GM13977 (cell line): ENCODE measurements around the gene SLC35F5.
"Not testable (repeated sequence)": the region's sequence is repeated elsewhere in the genome, so short reads cannot be mapped to it uniquely, and the experiment has no call there.

Experiments
- DNase-seq: peaks from one replicate; pipeline ENCODE4 v3.0.0; 2012; ENCODE audit warnings: low spot score
- in situ Hi-C: fragments of 300-500 bp; cut with MboI; formaldehyde crosslinking; loops from one replicate; pipeline ENCODE4 v1.12.0; 2022; ENCODE audit warnings: low sequenced_read_pairs, low pct_unique_long_range_greater_than_20kb, mixed read lengths, inconsistent platforms; ENCODE audit not compliant: unreplicated experiment
- TF ChIP-seq, protein P1 (sequence below): IDR thresholded peaks from 2 replicates; pipeline ENCODE4 v1.5.1; 2012; ENCODE audit warnings: mild to moderate bottlenecking, control low read depth; ENCODE audit not compliant: insufficient read depth; ENCODE audit errors: extremely low read depth, missing control alignments

The SLC35F5 gene

DNA sequence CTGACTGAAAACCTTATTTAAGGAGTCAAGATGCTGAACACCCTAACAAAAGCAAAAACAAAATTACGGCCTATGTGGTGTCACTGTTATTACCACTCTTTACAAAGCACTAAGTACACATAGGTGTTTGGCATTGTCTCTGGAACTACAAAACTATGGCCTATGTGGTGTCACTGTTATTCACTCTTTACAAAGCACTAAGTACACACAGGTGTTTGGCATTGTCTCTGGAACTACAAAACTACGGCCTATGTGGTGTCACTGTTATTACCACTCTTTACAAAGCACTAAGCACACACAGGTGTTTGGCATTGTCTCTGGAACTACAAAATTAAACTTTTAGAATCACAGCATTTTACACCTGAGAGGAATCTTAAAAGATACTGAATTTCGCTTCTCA is 47.4 kb downstream of the SLC35F5 start:
- DNase-seq = no peak

DNA sequence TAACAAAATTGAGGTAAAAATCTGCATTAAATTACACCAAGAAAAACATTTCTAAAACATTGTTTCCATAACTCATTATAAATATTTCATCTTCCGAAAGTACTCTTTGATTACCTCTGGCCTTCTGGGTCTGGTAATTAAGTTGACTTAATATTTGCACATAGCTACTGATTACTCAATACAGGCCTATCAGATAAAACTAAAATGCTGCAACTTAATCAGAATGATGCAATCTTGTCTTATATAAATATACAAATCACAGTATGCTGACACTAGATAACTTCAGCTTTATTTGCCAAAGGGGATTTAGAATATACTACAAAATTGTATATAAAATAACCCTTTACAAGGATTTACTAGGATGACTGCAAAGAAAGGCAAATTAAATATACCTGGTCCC is 49.3 kb downstream of the SLC35F5 start:
- DNase-seq = no peak
- TF ChIP-seq, protein P1, sequence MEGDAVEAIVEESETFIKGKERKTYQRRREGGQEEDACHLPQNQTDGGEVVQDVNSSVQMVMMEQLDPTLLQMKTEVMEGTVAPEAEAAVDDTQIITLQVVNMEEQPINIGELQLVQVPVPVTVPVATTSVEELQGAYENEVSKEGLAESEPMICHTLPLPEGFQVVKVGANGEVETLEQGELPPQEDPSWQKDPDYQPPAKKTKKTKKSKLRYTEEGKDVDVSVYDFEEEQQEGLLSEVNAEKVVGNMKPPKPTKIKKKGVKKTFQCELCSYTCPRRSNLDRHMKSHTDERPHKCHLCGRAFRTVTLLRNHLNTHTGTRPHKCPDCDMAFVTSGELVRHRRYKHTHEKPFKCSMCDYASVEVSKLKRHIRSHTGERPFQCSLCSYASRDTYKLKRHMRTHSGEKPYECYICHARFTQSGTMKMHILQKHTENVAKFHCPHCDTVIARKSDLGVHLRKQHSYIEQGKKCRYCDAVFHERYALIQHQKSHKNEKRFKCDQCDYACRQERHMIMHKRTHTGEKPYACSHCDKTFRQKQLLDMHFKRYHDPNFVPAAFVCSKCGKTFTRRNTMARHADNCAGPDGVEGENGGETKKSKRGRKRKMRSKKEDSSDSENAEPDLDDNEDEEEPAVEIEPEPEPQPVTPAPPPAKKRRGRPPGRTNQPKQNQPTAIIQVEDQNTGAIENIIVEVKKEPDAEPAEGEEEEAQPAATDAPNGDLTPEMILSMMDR = no peak
- in situ Hi-C loops = no loop called here

More for the DNA sequence above, 47.4 kb downstream of the SLC35F5 start:
- in situ Hi-C loops = no loop called here
- TF ChIP-seq, protein P1 = no peak

DNA sequence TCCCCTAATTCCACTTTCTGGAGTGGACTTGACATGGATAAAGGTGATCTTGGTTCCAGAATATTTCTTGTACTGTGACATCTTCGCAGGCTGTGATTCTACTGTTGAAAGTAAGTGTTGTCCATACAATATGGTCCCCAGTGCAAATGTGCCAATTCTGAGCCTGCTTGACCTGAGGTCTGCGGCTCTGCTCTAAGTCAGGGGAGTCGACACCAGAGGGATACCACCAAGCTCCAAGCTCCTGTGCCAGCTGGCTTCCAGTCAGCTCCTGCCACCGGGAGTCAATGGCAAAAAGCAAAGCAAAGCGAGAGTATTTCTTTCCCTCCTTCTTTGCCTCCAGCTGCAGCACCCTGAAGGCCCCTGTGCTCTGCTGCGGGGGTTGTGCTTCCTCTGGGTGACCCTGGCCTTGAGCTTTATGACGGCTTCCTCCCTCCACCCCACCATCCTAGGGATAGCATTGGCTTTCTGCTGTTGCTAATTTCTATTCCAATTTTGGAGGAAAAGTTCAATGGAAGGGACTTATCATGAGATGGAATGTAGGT is 50.4 kb downstream of the SLC35F5 start:
- TF ChIP-seq, protein P1 = no peak
- no peak for DNase-seq
- in situ Hi-C loops = no loop called here

DNA sequence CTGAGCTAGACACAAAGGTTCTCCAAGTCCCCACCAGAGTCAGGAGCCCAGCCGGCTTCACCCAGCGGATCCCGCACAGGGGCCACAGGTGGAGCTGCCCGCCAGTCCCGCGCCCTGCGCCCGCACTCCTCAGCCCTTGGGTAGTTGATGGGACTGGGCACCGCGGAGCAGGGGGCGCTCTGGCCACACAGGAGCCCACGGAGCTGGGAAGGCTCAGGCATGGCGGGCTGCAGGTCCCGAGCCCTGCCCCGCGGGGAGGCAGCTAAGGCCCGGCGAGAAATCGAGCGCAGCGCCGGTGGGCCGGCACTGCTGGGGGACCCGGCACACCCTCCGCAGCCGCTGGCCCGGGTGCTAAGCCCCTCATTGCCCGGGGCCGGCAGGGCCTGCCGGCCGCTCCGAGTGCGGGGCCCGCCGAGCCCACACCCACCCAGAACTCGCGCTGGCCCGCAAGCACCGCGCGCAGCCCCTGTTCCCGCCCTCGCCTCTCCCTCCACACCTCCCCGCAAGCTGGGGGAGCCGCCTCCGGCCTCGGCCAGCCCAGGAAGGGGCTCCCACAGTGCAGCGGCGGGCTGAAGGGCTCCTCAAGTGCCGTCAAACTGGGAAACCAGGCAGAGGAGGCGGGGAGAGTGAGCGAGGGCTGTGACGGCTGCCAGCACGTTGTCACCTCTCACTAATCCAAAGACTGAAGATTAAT is 52.0 kb downstream of the SLC35F5 start:
- in situ Hi-C loops, DNase-seq: not testable (repeated sequence)

DNA sequence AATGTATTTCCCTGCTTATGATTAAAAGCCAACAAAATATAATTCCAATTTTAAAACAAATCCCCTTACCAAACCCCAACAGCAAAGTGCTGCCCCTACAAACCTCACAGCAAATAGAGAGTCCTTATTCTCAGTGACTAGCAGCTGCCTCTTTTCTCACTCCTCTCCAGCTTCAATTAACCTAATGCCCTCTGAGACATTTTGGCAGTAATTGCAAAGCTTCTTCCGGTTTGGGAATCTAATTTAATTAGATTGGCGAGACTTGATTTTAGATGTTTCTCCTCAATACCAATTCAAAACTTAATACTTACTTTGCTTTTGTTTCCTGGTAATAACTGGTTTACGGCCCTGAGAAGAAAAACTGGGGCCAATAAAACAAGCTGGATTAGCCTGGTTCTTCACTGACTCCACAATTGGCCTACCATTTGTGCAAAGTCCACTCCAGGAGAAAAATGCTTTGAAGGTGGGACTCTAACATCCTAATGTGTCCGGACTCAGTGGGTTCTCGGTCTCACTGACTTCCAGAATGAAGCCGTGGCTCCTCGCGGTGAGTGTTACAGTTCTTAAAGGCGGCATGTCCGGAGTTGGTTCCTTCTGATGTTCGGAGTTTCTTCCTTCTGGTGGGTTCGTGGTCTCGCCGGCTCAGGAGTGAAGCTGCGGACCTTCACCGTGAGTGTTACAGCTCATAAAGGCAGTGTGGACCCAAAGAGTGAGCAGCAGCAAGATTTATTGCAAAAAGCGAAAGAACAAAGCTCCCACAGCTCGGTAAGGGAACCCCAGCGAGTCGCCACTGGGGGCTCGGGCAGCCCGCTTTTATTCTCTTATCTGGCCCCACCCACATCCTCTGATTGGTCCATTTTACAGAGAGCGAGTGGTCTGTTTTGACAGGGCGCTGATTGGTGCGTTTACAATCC is 52.8 kb downstream of the SLC35F5 start:
- TF ChIP-seq, protein P1 = no peak
- no peak for DNase-seq
- in situ Hi-C loops = no loop called here

DNA sequence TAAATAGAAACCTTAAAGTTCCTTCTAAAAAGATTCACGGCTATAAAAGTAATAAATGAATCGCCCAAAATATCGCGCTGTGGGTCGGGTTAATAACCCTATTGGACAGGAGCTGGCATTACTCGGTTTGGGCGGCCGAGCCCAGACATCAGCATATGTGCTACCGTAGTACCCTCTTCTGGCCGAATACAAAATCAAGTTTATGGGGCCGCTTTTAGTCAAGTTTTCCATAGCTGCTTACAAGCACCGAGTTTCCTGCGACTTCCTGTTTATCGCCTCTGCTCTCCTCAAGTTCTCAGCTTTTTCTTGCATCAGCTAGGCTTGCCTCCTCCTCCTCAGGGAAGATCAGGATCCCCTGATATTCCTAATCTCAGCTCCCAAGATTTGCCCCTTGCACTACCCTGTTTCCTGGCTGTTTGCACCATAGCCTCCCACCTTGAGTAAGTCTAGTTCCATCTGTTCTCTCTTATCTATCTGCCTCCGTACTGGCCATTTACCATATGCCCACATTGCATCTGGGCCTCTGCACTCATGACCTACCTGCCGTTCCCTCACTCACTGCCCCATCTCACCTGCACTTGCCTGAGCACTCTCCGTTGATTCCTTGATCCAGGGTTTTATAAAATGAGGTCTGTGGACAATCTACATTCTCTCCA is 56.1 kb downstream of the SLC35F5 start:
- TF ChIP-seq, protein P1 = peak; percentile 47
- in situ Hi-C loops = no loop called here
- DNase-seq = peak; percentile 85
